HG02623 (cell line): ENCODE data around the gene D2HGDH.
"Not testable (repeated sequence)": the region's sequence is repeated elsewhere in the genome, so short reads cannot be mapped to it uniquely, and the experiment has no call there.

Experiments
- ATAC-seq: cut with Tn5 transposase; IDR thresholded peaks from one replicate; pipeline ENCODE4 v1.9.1; 2021; ENCODE audit warnings: moderate library complexity; ENCODE audit not compliant: unreplicated experiment

The D2HGDH gene

DNA sequence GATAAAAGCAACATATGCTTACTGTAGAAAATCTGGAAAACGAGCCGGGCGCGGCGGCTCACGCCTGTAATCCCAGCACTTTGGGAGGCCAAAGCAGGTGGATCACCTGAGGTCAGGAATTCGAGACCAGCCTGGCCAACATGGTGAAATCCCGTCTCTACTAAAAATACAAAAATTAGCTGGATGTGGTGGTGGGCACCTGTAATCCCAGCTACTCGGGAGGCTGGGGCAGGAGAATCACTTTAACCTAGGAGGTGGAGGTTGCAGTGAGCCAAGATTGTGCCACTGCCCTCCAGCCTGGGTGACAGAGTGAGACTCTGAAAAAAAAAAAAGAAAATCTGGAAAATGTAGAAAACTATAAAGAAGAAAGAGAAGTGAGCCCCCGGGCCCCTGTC lies 83.4 kb downstream of the D2HGDH start:
- not testable (repeated sequence) for ATAC-seq
